Activated CD8-positive, alpha-beta memory T cell treated with anti-CD3 and anti-CD28 coated beads for 36 hours (primary cell): ENCODE measurements around the gene KCNQ1. TPM values are rescaled to one million over a fixed set of nuclear protein-coding genes. Genes with fewer than 3 reads are reported as not detected.

Source experiments
- CTCF ChIA-PET: fragments of 350-600 bp; sonication (Branson Sonifier 250); formaldehyde crosslinking; loops from one replicate; lab custom pipeline; 2021; ENCODE audit warnings: antibody characterized with exemption; lab: Charles Lee
- POLR2A ChIA-PET: fragments of 350-600 bp; sonication (Branson Sonifier 250); formaldehyde crosslinking; loops from one replicate; lab custom pipeline; 2021; ENCODE audit warnings: antibody characterized with exemption; lab: Charles Lee
- total RNA-seq, 2 experiments: library from RNA; stranded (reverse); gene quantifications; one replicate each; pipeline ENCODE4 v1.2.3, GENCODE V29; 2021

KCNQ1 gene
- total RNA-seq, 2 experiments from 2014 or later: 3.1 to 3.9 TPM

DNA sequence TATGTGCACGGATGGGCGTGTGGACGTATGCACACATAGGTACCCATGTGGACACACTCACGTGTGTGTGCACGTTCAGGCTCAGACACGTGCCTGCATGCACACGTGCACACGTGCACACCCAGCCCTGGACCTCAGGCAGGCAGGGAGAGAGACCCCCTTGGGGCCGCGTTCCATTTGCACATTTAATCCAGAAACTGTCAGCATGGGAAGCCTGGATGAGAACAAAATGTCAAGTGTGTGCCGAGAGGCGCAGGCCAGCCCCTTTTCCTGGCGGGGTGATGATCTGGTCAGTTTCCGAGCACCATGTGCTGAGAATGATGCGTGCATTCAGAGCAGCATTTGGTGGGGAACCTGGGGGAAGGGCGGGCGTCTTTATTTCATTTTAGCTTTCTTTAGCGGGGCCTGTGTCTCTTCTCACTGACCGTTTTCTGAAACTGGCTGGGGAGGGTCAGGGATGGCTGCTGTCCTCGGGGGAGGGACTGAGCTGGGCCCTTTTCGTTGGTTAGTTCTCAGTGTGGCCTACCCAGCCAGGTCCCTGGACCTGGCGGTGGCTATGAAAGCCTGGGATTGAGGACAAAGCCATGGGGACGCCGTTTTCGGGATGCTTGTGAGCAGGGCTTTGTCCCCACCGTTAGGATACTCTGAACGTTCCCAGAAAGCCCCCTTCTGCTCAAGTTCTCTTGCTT, 96.3 kb downstream of the KCNQ1 start:
- ChIA-PET POLR2A (no interaction called here), CTCF (interaction anchor here (1.3 to 1.4 kb wide), 2 partner anchors 8 to 120 kb away, joined by 3 to 5 read pairs; no protein-coding TSS in a partner anchor)

- CTCF ChIA-PET: interaction anchor here (1.3 to 1.4 kb wide), 2 partner anchors 9 to 121 kb away, joined by 3 to 5 read pairs; no protein-coding TSS in a partner anchor
Observed at GRCh38 chr11:2541881-2542361, 97.1 kb downstream of the KCNQ1 start.

DNA sequence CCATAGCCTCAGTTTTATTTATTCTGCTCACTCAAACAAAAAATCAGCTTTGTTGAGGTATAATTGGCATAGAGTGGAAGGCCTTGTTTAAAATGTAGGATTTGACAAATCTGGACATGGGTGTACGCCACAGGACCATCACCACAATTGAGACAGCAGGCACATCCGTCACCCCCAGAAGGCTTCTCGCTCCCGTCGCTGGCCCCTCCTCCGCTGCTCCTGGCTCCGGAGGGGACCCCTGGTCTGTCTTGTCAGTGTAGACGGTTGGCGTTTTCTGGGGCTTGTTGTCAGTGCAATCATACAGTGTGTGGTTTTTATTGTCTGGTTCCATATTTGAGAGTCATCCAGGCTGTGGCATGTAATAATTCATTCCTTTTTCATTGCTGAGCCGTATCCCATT, 97.6 kb downstream of the KCNQ1 start:
- ChIA-PET CTCF (interaction anchor here (1.3 to 1.4 kb wide), 2 partner anchors 10 to 122 kb away, joined by 3 to 5 read pairs; no protein-coding TSS in a partner anchor), POLR2A (no interaction called here)

More at GRCh38 chr11:2541881-2542361, 97.1 kb downstream of the KCNQ1 start:
- POLR2A ChIA-PET: no interaction called here

DNA sequence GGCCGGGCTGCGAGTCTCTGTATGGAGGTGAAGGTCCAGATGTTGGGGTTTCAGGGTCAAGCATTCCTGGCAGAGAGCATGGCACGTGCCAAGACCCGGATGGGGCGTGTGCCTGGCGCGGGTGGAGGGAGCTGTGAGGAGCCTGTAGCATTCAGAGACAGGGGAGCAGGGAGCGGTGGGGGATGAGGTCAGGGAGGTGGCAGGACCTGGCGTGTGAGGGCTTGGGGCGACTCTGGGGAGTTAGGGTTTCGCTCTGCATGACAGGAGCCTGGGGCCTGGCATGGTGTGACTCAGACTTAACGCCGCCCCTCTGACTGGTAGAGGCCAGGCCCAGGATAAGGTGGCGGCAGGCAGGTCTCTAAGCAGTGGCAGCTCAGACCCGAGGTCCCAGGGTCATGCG, 103.0 kb downstream of the KCNQ1 start:
- CTCF ChIA-PET: no interaction called here
- POLR2A ChIA-PET: no interaction called here

DNA sequence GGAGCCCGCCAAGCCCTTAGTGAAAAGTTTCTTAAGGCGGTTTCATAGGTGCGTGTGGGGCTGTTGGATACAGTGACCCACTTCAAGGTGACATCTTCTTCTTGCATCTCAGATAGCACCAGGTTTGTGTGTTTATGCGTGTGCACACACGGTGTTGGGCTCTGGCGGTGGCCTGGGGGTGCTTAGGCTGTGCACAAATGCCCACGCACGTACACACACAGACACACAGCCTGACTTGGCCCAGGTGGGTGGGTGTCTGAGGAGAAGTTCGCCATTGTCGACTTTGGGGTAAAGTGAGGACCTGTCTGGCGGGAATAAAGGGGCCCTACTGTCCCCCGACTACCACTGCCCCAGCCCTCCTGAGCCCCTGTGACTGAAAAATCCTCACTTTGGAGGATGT, 103.8 kb downstream of the KCNQ1 start:
- POLR2A ChIA-PET: no interaction called here
- CTCF ChIA-PET: no interaction called here

DNA sequence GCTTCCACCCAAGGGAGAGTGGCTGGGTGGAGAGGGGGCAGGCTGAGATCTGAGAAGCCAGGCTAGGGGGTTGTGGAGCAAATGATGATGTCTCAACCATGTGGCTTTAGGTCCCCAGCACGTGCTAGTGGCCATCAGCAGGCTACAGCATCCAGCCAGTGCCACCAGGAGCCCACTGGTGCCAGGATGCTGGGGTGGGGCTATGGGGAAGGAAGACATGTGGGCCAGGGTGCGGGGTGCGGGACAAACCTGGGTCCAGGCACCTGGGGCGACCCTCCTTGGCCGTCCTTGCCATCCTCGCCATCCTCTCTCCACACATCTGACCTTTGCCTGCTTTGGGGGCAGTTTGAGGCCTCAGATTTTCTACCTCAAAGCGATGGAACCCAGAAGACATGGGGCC, 104.3 kb downstream of the KCNQ1 start:
- POLR2A ChIA-PET: no interaction called here
- CTCF ChIA-PET: no interaction called here

GRCh38 chr11:2549491-2549875, 104.7 kb downstream of the KCNQ1 start:
- ChIA-PET POLR2A (no interaction called here), CTCF (no interaction called here)

DNA sequence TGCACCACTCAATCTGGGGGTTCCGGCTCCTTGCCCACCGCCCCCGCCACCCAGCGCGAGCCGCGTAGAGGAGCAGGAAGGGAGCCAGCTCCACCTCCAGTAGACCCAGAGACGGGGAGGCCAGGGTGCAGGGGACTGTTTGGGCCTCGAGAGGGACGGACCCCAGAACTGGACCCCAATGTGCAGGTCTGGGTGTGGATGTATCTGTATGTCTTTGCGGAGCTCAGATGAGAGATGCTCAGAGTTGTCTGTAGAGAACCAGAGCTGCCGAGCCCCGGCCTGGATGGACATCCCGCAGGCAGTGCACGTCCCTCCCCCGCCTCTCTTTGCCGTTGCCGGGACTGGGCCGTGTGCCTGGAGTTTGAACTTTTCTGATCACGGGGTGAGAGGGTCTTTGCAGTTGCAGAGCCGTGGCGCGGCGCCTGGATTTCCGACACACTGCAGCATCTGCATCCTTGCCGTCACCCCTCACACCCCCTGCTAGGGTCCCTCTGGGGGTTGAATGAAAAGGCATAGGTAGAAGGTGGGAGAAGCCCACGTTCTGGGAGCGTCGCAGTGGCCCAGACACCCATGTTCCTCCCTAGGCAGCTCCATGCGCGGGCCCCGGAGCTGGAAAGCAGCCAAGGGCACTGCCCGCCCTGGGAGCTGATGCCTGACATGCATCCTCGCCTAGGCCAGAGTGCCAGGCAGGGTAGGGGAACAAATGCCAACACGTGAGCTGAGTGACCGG, 105.2 kb downstream of the KCNQ1 start:
- CTCF ChIA-PET: no interaction called here
- POLR2A ChIA-PET: no interaction called here

GRCh38 chr11:2550606-2550970, 105.8 kb downstream of the KCNQ1 start:
- ChIA-PET POLR2A (no interaction called here), CTCF (no interaction called here)

DNA sequence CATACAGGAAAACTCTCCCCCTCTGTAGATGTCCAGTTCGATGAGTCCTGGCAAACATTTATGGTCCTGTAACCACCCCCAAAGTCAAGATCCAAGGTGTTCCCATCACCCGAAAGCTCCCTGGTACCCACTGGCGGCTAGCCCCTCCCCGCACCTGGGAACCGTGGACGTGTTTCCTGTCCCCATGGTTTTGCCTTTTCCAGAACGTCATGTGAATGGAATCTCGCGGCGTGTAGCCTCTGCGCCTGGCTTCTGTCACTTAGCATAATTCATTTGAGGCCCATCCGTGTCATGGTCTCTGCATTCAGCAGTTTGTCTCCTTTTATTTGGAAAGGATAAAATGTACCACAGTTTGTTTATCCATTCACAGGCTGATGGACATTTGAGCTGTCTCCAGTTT, 106.3 kb downstream of the KCNQ1 start:
- ChIA-PET POLR2A (no interaction called here), CTCF (no interaction called here)

DNA sequence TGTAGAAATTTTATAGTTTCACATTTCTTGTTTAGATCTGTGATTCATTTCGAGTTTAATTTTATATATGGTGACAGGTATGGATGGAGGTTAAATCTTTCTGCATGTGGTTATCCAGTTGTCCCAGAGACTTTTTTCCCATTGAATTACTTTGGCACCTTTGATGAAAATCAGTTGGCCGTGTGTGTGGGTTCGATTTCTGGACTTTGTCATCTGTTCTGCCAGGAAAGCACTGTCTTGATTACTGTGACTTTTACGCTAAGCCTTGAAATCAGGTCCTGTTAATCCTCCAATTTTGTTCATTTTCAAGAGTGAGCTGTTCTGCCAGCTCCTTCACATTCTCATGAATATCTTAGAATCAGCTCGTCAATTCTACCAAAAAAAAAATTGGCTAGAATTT, 107.4 kb downstream of the KCNQ1 start:
- ChIA-PET CTCF (no interaction called here), POLR2A (no interaction called here)

GRCh38 chr11:2553198-2553597, 108.4 kb downstream of the KCNQ1 start:
- POLR2A ChIA-PET: no interaction called here
- CTCF ChIA-PET: no interaction called here

GRCh38 chr11:2553886-2554285, 109.1 kb downstream of the KCNQ1 start:
- POLR2A ChIA-PET: no interaction called here
- CTCF ChIA-PET: interaction anchor here (2.3 kb wide), 1 partner anchor 21 kb away, joined by 7 read pairs; no protein-coding TSS in a partner anchor

DNA sequence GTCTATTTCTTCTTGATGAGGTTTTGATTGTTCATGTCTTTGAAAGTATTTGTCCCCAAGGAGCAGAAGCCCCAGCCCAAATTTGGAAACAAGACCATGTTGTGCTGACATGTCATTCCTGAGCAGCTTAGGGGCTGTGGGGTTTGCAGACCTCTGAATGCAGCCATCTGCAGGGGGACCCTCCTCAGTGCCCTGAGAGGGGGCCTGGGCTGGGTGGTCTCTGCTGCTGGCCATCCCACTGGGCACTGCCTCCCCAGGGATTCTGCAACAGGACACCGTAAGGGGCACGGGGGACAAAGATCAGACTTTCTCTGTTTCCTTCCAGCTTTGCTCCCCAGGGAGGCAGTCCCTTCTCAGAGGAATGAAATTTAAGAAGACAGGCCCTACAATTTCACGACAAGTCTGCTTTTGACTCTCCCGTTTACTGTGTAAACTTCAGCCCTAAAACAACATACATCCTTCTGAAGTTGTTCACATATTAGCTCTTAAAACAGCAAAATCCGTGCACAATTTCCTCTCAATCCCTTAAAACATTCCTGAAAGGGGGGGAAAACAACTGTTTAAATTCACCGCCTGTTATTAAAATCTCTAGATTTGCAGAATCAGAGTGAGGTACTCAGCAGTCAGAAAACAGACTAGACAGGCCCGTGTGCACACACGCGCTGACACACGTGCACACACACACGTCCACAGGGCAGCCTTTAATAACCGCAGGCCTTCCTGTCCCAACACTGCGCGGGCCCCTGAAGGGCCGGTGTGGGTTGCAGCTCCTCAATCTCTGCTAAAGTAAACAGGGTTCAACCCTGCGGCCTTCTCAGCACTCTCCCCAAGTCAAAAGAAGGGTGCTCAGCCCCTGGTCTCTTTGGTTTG, 109.8 kb downstream of the KCNQ1 start:
- POLR2A ChIA-PET: no interaction called here
- CTCF ChIA-PET: interaction anchor here (2.3 kb wide), 1 partner anchor 21 kb away, joined by 7 read pairs; no protein-coding TSS in a partner anchor

DNA sequence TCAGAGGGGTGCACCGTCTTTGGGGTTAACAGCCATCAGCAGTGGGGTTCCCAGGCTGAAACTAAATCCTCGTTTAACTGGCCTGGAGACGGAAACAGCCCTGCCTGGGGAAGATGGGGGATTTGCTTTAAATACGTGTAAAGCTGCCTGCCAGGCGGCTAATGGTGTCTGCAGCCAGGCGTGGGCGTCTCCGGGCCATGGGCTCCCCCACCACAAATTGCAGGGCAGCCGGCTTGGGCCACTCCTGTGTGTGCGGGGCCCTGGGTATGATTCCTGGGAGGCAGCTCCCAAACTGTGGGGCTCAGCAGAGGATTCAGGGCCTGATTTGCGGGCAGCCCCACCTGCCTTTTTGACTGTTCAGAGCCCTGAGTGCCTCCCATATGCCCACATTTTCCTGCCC, 110.5 kb downstream of the KCNQ1 start:
- POLR2A ChIA-PET: no interaction called here
- CTCF ChIA-PET: interaction anchor here (2.3 kb wide), 1 partner anchor 22 kb away, joined by 7 read pairs; no protein-coding TSS in a partner anchor

GRCh38 chr11:2555891-2556290, 111.1 kb downstream of the KCNQ1 start:
- ChIA-PET POLR2A (no interaction called here), CTCF (interaction anchor here (2.3 kb wide), 1 partner anchor 23 kb away, joined by 7 read pairs; no protein-coding TSS in a partner anchor)

DNA sequence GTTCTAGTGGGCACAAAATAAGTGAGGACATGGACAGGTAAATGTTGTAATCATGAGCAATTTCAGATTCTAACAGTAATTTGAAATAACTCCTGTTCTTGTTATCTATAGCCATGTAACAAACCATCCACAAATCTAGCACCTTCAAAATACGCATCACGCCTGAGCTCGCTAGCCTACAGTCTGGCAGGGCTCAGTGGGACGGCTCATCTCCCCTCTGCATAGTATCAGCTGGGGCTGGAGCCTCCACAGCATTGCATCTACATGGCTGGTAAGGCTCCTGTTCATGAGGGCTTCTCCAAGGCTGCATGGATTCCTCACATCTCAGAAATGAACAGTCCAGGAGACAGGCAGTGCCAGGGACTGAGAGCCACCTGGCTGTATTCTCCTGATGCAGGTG, 112.6 kb downstream of the KCNQ1 start:
- POLR2A ChIA-PET: no interaction called here
- CTCF ChIA-PET: no interaction called here

DNA sequence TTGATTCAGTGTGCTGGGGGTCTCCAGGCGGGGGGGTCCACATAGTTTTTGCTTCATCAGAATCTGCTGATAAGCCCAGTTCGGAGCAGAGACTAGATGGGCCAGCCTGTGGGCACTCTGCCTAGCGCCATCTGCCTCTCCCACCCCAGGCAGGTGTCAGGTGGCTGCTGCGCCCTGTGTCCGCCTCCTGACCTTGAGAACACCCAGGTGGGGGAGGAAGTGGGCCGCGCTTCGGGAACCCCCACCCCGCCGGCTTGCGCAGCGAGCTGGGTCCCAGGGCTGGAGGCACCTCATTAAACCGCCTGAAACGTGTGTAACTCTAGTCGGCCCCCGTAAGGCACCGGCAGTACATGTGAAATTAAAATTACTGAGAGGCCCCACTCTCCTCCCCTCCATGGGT, 113.6 kb downstream of the KCNQ1 start:
- ChIA-PET CTCF (interaction anchor here (1.2 kb wide), 1 partner anchor 25 kb away, joined by 3 read pairs; no protein-coding TSS in a partner anchor), POLR2A (no interaction called here)

GRCh38 chr11:2558861-2559526, 114.2 kb downstream of the KCNQ1 start:
- ChIA-PET CTCF (interaction anchor here (1.2 kb wide), 1 partner anchor 26 kb away, joined by 3 read pairs; no protein-coding TSS in a partner anchor), POLR2A (no interaction called here)
